ENCODE measurements around the gene HSPBP1.

Gene HSPBP1

DNA sequence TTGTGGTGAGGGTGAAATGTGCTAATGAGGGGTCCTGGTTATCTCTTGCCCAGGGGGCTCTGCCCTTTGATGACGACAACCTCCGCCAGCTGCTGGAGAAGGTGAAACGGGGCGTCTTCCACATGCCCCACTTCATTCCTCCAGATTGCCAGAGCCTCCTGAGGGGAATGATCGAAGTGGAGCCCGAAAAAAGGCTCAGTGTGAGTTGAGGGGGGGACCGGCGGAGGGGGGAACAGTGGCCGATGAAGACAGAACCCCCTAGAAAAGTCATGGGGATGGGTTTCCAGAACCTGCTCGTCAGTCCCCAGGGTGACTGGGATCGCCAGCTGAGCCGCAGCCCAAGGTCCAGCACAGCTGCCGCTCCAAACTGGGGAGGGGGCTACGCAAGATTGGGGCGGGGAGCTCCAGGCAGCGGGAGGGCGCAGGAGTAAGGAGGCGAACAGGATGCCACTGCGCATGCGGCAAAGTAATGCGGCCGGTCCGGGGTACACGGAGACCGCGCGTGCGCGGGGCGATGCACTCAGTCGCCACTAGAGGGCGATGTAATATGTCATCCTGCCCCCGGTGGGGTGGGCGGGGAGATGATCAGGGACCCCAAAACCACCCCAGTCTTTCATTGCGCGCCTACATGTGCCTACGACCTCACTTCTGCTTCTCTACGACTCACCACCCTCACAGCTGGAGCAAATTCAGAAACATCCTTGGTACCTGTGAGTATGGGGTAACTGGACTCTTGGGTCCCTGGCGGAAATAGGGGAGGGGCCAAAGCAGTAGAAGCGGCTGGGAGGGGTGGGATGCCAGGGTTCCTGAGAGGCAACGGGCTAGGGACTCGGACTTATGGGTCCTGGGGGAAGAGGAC is 21.8 kb upstream of the HSPBP1 start:
- DNase-seq (ENCODE audit: extremely low spot score): peak; percentile 97
- ChIA-PET CTCF (interaction anchor here (0.6 to 3.8 kb wide), 47 partner anchors 10 to 823 kb away, joined by 3 to 80 read pairs (median 4); partner anchors contain the start of genes BRSK1, HSPBP1, KMT5C and NAT14), POLR2A (interaction anchor here (0.5 to 1.0 kb wide), 2 partner anchors 21 to 104 kb away, joined by 3 to 5 read pairs; partner anchors contain the start of gene HSPBP1)
- peak; percentile 92 for TF ChIP-seq CTCF (IDR thresholded peaks at IDR 0.05; ENCODE audit: control extremely low read depth, extremely low read depth, low read depth, missing control alignments)

DNA sequence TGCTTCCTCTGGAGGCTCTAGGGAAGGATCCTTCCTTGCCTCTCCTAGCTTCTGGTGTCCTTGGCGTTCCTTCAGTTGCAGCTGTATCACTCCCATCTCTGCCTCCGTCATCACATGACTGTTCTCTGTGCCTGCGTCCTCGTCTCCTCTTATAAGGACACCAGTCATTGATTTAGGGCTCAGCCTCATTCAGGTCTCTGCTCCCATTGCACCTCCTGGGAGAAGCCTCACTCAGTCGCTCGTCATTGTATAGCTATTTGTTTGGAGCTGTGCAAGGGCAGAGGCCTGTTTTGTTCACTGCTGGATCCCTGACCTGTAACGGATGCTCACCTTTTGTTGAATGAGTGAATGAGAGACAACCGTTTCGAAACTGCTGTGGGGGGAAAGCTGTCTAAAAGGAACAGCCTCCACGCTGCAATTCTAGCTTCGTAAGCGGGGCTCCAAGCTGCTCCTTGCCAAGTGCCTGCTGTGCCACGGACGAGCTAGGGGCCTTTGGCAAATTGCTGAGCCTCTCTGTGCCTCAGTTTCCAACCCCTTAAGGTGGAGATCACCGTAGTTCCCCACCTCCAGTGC is 21.1 kb upstream of the HSPBP1 start:
- DNase-seq (ENCODE audit: extremely low spot score): no peak
- CTCF ChIA-PET: interaction anchor here (0.6 to 3.8 kb wide), 41 partner anchors 9 to 822 kb away, joined by 3 to 80 read pairs (median 4); partner anchors contain the start of genes BRSK1, HSPBP1, KMT5C and NAT14
- POLR2A ChIA-PET: interaction anchor here (0.6 to 1.0 kb wide), 2 partner anchors 21 to 41 kb away, joined by 3 to 14 read pairs; partner anchors contain the start of gene HSPBP1
- TF ChIP-seq CTCF (IDR thresholded peaks at IDR 0.05; ENCODE audit: control extremely low read depth, extremely low read depth, low read depth, missing control alignments): no peak

DNA sequence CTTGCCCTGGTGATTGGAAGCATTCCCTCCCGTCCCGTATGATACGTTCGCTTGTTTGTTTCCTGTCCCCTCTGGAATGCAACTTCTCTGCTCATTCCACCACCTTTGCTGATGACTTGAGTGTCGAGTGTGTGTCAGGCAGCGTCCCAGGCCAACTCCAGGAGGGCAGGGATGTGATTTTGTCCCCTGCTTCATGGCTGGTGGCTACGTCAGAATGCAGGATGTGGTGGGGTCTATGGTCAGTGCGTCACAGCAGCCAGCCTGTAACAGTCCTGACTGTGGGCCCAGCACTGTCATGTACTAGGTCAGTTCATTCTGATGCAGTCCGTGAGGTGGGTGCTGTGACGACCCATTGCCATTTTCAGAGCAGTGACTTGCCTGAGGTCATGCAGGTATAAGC is 20.1 kb upstream of the HSPBP1 start:
- DNase-seq (ENCODE audit: extremely low spot score): no peak
- POLR2A ChIA-PET: no interaction called here
- CTCF ChIA-PET: interaction anchor here (2.4 to 3.8 kb wide), 2 partner anchors 8 to 17 kb away, joined by 9 to 80 read pairs; no protein-coding TSS in a partner anchor
- no peak for TF ChIP-seq CTCF (IDR thresholded peaks at IDR 0.05; ENCODE audit: control extremely low read depth, extremely low read depth, low read depth, missing control alignments)

GRCh38 chr19:55297267-55297666 is 17.4 kb upstream of the HSPBP1 start:
- no peak for DNase-seq (ENCODE audit: extremely low spot score)
- POLR2A ChIA-PET: no interaction called here
- CTCF ChIA-PET: interaction anchor here (1.8 kb wide), 1 partner anchor 87 kb away, joined by 5 read pairs; the partner anchor contains the start of gene TMEM238
- TF ChIP-seq CTCF (IDR thresholded peaks at IDR 0.05; ENCODE audit: control extremely low read depth, extremely low read depth, low read depth, missing control alignments): no peak

DNA sequence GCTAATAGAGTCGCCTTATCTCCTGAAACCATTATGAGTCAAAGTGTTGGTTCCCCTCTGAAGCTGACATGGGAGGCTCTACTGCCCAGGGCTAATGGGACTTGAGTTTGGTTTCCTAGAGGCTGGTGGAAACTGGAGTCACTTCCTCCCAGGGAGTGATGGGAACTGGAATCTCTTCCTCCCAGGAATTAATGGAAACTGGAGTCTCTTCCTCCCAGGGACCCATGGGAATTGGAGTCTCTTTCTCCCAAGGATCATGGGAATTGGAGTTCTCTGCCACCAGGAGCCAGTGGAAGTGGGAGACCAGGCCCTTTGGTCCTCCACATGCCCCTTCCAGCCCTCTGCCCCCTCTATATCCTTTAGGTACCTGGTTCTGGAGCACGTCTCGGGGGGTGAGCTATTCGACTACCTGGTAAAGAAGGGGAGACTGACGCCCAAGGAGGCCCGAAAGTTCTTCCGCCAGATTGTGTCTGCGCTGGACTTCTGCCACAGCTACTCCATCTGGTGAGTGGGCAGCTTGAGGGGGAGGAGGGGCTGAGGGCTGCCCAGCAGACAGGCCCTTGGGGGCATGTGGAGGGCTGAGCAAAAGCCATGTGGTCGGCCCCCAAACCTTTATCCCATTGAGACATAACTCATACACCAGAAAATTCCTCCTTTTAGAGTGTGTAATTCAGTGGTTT is 9.3 kb upstream of the HSPBP1 start:
- no peak for TF ChIP-seq CTCF (IDR thresholded peaks at IDR 0.05; ENCODE audit: control extremely low read depth, extremely low read depth, low read depth, missing control alignments)
- ChIA-PET CTCF (interaction anchor here (6.6 kb wide), 1 partner anchor 13 kb away, joined by 80 read pairs; no protein-coding TSS in a partner anchor), POLR2A (no interaction called here)

More for the DNA sequence above, 9.3 kb upstream of the HSPBP1 start:
- no peak for DNase-seq (ENCODE audit: extremely low spot score)

Measured in GM10248 (cell line).